Esophagus muscularis mucosa (tissue), 3 donors: ENCODE measurements around the gene THBS1.

Experiments used
- POLR2A ChIP-seq: fragments of 450-650 bp; IDR thresholded peaks from one replicate; pipeline ENCODE4 v1.6.1; 2017; ENCODE audit warnings: antibody characterized with exemption, moderate library complexity, mild to moderate bottlenecking, low read depth
- TF ChIP-seq, protein P1 (sequence below), 3 experiments: fragments of 200-600 bp in 2 of 3; fragments of 450-650 bp in 1 of 3; sonication (generic) in 2 of 3; IDR thresholded peaks; one replicate each; pipeline ENCODE4 v1.5.1; 2017 to 2019; ENCODE audit warnings: antibody characterized with exemption in 3 of 3, mild to moderate bottlenecking in 2 of 3, moderate library complexity in 1 of 3

DNA sequence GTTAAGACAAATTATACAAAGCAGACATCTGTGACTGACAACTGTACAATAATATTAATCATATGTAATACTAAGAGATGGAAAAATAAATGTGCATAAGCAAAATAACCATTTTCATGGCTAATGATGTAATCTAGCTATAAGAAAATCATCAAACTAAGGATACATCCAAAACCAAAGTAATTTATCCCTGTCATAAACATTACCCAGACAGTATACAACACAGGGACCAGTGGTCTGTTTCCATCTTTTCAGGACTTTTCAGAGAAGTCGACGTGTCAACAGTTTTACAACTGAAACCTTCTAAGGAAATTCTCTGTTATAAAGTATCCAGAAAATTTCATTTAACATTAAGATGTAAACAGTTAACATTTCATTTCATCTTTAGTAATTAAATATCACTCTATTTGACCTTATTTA lies 11.0 kb downstream of the THBS1 start:
- no peak for TF ChIP-seq POLR2A
- TF ChIP-seq, protein P1, sequence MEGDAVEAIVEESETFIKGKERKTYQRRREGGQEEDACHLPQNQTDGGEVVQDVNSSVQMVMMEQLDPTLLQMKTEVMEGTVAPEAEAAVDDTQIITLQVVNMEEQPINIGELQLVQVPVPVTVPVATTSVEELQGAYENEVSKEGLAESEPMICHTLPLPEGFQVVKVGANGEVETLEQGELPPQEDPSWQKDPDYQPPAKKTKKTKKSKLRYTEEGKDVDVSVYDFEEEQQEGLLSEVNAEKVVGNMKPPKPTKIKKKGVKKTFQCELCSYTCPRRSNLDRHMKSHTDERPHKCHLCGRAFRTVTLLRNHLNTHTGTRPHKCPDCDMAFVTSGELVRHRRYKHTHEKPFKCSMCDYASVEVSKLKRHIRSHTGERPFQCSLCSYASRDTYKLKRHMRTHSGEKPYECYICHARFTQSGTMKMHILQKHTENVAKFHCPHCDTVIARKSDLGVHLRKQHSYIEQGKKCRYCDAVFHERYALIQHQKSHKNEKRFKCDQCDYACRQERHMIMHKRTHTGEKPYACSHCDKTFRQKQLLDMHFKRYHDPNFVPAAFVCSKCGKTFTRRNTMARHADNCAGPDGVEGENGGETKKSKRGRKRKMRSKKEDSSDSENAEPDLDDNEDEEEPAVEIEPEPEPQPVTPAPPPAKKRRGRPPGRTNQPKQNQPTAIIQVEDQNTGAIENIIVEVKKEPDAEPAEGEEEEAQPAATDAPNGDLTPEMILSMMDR (IDR thresholded peaks at IDR 0.05), result no peak
